Suppressor macrophage (primary cell): ENCODE results near the gene GORAB.

Experiments used
- DNase-seq, 4 experiments: peaks; one replicate each; pipeline ENCODE4 v3.0.0-alpha.2; 2020 to 2022
- total RNA-seq, 17 experiments: gene quantifications; one replicate each; lab custom pipeline; 2026; ENCODE audit warnings: mixed read lengths in 6 of 17, inconsistent platforms in 3 of 17; lab: John Stamatoyannopoulos, UW

Gene GORAB, protein sequence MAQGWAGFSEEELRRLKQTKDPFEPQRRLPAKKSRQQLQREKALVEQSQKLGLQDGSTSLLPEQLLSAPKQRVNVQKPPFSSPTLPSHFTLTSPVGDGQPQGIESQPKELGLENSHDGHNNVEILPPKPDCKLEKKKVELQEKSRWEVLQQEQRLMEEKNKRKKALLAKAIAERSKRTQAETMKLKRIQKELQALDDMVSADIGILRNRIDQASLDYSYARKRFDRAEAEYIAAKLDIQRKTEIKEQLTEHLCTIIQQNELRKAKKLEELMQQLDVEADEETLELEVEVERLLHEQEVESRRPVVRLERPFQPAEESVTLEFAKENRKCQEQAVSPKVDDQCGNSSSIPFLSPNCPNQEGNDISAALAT
- 8.4 to 24.5 (median 14.8) reads per million in 17 experiments for total RNA-seq

- peak; percentile 91 to 96 (median 96) for DNase-seq
Measured at GRCh38 chr1:170531758-170532657, at the start of gene GORAB. TSS of gene GORAB (plus strand) at chr1:170532166. CDS start at chr1:170532224, 58 bp downstream.

DNA sequence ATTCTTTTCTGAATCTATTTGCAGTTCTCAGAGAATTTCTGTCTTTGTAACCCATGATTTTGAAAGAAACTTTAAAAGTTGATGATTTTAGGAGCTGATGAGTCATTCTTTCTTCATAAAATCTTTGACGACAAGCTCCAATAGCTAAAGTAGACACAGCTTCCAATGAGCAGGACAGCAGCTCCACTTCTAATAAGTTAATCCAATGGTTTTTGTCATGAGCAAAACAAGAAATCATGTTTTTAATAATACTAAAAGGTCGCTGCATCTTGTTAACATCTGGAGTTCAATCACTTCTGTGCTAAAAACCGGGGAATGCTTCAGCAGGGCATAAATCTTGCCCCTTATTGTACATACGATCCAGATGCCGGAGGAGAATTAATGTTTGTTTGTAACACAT lies 48.9 kb upstream of the GORAB start:
- no peak for DNase-seq

- DNase-seq: no peak
Measured at GRCh38 chr1:170487503-170487902, 44.5 kb upstream of the GORAB start.

DNA sequence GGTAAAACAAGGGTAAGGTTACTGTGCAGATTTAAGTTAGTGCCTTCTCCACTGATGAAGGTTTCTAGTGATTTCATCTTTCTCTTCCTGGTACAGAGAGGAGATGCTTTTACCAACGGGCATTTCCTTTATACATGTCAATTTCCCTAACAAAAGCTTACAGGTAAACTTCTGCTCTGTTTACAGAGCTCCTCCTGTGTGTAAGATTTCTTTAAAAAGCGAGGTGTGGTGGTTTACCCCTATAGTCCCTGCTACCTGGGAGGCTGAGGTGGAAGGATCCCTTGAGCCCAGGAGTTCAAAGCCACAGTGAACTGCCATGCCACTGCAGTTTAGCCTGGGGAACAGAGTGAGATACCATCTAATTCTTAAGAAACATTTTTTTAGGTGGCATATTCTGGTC lies 40.7 kb upstream of the GORAB start:
- DNase-seq: no peak

DNA sequence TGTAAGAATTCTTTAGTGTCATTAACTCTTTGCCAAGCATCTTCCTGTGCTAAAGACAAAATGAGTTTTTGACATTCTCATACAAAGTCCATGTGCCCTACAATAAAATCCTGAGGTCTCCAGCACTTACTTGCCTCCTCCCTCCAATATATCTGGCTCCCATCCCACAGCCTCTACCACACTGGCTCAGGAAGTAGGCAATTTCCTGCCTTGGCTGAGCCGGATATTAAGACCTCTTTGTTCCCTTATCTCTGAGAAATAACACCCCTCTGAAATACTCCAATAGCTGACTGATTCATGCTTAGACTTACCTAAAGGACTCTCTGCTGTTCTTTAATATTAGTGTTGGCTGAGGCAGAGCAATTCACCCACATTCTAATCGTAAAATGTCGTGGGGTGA lies 37.6 kb upstream of the GORAB start:
- DNase-seq: peak in 1 of 4 experiments; percentile 7

GRCh38 chr1:170495006-170495405 lies 37.0 kb upstream of the GORAB start:
- DNase-seq: no peak

GRCh38 chr1:170498876-170499275 lies 33.1 kb upstream of the GORAB start:
- no peak for DNase-seq

DNA sequence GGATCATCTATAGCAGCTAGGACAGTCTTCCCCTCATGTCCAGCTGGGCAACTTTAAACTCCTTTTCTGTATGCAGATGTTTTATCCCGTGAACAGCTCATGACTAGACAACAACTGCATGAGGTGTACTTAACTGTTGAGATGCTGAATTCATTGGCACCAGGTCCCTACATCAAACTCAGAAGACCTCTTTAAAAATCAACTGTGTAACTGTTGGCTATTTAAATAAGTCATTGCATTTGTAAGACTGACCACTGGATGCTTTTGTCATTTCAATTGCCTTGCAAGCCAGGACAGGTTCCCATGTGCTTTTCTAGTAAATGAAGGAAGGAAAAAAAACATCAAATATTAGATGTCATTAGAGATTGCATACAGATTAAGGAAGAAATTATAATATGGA lies 28.3 kb upstream of the GORAB start:
- DNase-seq: no peak

GRCh38 chr1:170510163-170510562 lies 21.8 kb upstream of the GORAB start:
- DNase-seq: no peak

DNA sequence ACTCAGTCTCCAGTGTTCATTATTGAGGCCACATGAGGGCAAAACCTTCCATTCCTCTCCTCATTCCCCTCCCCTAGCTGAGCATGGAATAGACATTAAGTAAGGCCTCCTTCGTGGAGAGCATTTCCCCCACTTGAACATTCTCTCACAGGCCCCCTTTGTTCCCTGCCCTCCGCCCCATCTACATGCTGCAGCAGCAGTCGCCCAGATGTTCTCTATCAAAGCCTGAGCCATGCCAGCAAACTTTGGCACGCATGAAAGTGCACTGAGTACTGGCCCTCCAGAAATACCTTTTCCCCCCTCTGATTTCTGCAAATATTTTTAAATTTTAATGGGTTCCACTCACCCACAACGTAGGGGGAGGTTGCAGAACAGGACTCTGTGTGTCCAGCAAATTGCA lies 20.9 kb upstream of the GORAB start:
- no peak for DNase-seq

DNA sequence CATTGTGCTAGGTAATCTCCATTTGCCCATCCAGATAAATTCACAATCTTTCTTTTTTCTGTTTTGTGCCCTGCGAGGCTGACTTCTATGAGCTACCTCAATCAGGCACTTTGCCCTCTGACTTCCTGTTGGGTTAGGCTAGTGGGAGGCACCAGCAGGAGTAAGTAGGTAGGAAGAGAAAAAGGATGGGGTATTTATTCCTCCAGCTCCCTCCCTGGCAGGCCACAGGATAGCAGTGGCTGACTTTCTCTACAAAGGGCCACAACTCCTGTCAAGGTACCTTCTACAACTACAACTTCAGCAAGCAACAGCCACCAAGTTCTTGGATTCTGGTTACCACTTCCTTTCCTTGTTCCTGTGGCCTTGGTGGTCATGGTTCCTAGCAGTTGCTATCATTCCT lies 18.8 kb upstream of the GORAB start:
- no peak for DNase-seq

DNA sequence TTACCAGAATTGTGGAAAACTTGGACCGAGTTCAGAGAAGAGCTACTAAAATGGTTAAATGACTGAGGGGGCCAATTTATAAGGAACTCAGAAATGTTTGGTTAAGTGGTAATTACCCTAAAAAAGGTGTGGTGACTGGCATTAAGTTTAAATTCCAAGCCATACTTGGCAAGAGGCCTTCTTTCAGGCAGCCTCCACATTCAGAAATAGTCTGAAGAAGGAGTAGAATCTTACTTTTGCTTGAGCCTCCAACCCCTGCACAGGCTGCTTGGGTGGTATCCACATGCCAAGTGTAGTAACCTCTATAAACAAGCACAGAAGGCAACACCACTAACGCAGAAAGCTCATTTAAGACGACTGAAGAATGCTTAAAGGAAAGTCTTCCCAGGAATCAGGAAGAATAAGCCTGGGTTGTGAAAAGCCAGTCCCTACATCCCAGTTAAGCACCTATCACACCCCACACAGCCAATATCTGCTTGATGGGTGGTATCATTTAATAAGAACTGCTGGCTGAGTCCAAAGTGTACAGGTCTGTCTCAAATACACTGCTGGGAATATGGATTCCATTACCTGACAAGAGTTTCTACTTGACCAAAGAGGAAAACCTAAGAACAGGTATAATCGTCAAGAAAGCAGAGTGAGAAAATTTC lies 13.7 kb upstream of the GORAB start:
- no peak for DNase-seq

- DNase-seq: no peak
Measured at GRCh38 chr1:170518965-170519364, 13.0 kb upstream of the GORAB start.

DNA sequence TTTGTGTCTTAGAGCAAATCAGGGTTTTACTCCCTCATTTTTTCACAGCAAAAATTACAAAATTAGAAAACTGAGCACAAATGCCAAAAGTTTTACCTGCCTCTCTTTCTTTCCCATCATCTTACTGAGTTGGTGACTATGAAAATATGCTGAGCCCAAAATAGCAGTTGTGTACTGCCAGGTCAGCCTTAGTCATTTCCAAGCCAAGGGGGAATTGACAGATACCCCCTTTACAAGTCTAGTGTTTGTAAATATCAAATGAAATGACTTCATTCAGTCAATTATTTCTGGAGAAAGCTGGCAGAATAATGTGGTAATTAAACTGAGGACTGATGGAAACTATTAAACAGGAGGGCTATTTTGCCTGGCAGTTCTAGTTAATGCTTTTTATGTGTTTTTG lies 11.4 kb upstream of the GORAB start:
- DNase-seq: no peak

DNA sequence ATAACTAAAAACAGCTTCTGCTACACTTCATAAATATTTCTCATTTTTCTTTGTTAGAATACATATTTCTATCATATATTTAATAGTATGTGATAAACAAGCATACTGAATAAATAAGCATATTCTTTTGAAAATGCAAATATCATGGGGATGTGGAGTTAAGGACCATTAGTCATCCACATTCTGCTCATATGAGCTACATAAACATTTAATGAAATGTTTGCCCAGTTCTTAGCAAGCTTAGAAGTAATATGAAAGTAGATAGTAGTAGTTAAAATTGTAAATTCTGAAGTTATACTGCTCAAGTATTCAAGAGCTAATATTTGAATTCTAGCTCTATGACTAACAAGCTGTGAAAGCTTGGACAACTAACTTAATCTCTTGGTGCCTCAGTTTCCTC lies 10.1 kb upstream of the GORAB start:
- no peak for DNase-seq

DNA sequence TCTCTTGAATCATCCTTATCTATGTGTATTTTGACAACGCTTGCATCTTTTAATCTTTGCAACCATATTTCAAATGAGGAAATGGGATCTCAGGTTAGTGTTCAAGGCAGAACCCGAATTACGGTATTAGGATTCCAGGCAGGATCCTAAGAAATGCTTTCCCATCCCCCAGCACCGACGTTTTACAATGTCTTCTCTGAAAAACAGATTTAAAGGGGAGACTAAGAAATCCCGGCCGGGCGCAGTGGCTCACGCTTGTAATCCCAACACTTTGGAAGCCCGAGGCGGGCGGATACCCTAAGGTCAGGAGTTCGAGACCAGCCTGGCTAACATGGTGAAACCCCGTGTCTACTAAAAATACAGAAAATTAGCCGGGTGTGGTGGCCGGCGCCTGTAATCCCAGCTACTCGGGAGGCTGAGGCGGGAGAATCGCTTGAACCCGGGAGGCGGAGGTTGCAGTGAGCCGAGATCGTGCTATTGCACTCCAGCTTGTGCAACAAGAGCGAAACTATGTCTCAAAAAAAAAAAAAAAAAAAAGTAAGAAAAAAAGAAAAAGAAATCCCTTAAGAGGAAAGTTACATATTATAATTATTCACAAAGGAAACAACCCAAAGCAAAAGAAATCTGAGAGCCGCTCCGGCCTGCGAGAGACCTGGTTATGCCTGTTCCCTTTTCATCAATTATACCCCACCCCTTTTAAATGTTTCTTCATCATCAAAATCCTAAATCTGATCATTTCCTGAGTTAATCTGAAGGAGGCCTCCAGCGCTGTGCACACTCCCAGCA lies 801 bp upstream of the GORAB start:
- peak in 2 of 4 experiments; percentile 9 to 18 for DNase-seq

GRCh38 chr1:170533298-170533697 lies 1.3 kb downstream of the GORAB start:
- peak; percentile 51 to 78 (median 73) for DNase-seq

DNA sequence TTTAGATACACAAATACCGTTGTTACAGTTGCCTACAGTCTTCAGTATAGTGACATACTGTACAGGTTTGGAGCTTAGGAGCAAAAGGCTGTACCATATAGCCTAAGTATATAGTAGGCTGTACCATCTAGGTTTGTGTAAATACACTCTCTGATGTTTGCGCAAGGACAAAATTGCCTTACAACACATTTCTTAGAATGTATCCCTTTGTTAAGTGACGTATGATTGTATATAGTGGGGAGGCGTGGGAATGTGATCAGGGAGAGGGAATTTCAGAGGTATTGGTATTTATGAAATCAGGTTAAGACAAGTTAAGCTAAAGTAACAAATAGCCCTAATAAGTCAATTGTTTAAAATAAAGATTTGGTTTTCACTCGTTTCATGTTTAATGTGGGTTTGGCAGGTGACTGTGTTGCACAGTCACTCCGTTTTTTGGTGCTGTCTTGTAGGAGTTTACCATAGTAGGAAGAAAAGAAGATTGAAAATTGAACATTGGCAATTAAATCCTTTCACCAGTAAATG lies 2.7 kb downstream of the GORAB start:
- no peak for DNase-seq

- DNase-seq: no peak
Measured at GRCh38 chr1:170535418-170535817, 3.5 kb downstream of the GORAB start.

- DNase-seq: peak; percentile 19 to 55 (median 48)
Measured at GRCh38 chr1:170536924-170537551, 5.1 kb downstream of the GORAB start.

- DNase-seq: peak in 2 of 4 experiments; percentile 45 to 58
Measured at GRCh38 chr1:170537798-170538503, 6.0 kb downstream of the GORAB start.
